HG03378 (cell line): ENCODE data around the gene ZC3H18.
"Not testable (repeated sequence)": the region's sequence is repeated elsewhere in the genome, so short reads cannot be mapped to it uniquely, and the experiment has no call there.

Experiments used
- ATAC-seq: cut with Tn5 transposase; IDR thresholded peaks from one replicate; pipeline ENCODE4 v1.9.1; 2021; ENCODE audit warnings: mild to moderate bottlenecking, moderate library complexity; ENCODE audit not compliant: unreplicated experiment

ZC3H18 gene

DNA sequence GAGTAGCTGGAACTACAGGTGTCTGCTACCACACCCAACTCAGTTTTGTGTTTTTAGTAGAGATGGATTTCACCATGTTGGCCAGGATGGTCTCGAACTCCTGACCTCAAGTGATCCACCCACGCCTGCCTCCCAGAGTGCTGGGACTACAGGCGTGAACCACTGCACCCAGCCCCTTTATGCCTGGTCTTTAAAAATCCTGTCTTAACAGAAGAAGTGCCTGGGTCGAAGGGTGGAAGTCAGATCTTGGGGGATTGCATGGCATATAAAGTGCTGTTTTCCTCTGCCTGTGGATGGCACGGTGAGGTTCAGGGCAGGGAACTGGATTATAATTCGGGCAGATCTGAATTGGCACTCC lies 30.3 kb downstream of the ZC3H18 start:
- no peak for ATAC-seq

DNA sequence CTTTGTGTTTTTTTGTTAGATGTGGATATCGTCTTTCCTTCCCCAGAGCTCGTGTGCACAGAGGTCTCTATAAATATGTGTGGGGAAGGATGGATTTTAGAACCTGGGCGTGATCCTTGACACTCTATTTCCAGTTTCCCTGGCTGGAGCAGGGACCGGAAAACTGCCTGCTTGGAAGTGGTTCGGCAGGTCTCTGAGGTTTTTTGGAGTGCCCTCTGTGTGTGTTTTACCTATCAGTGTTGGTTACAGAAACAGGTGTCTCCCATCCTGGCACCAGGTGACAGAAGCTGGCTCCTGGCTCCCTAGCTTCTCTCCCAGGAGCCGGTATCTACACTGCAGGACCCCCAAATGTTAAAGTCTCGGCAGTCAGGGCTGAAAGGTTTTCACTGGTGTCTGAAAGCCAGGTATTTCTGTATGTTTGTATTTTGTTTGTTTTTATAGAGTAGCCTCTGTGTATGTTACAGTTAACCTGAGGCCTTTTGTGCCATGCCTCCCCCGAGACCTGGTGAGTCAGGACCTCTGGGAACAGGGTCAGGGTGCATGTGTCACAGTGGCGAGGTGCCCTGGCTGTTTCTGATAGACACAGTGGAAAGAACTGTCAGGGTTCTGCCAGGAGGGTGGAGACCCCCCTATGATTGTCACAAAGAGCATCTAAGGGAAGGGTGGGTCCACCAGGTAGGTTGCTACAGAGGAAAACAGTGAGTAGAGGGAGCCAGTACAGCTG lies 31.3 kb downstream of the ZC3H18 start:
- ATAC-seq, result no peak

DNA sequence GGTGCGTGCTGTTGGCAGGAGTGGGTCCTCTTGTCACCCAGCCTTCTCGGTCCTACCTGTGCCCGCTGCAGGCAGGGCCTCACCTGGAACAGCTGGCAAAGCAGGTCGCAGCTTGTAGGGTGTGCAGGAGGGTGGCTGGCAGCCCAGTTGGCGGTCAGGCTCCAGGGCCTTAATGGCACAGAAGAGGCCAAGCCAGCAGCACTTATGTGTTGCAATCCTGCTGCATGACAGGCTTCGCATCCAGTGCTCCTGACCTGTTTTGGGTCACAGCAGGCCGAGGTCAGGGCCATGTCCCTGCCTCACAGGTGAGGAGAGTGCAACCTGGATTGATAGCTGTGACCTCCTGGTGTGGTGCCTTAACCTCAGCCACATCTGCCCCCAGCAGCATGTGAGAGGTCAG lies 31.9 kb downstream of the ZC3H18 start:
- no peak for ATAC-seq

DNA sequence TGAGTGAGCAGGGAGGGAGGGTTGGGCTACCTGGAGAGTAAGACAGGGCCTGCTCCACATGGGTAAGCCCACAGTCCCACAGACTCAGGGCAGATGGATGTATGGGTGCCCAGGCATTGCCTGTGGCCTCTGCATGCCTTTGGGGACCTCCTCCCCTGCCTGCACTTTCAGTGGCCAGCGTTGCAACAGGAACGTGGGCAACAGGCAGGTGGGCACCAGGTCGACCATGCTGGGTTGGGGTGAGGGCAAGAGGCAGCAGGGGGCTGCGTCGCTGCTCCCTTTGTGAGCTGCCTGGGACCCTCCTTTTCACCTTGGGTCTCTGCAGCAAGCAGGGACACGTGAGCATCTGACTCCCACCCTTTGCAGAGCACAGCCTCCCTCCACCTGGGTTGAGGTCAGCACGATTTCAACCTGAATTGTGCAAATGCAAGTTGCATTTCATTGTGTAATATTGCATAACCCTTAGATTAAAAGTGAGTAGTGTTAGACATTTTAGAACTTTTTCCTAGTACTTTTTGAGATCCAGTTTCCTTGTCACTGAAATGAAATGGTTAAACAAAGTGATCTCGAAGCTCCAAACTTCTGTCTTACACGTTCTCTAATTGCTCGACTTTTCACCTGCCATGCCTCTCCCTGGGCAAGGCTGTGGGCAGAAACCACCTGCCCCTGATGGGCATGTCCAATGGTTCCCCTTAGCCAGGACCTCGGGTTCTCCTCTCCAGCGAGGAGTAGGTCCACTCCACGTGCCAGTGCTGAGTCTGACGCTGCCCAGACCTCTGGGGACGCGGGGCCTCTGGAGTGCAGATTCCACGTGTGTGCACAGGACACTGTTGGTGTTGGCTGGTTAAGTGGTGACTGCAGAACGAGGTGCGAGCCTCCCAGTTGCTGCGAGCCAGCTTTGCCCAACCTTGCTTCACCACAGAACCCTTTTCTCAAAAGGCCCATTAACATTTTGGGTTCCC lies 35.3 kb downstream of the ZC3H18 start:
- no peak for ATAC-seq

DNA sequence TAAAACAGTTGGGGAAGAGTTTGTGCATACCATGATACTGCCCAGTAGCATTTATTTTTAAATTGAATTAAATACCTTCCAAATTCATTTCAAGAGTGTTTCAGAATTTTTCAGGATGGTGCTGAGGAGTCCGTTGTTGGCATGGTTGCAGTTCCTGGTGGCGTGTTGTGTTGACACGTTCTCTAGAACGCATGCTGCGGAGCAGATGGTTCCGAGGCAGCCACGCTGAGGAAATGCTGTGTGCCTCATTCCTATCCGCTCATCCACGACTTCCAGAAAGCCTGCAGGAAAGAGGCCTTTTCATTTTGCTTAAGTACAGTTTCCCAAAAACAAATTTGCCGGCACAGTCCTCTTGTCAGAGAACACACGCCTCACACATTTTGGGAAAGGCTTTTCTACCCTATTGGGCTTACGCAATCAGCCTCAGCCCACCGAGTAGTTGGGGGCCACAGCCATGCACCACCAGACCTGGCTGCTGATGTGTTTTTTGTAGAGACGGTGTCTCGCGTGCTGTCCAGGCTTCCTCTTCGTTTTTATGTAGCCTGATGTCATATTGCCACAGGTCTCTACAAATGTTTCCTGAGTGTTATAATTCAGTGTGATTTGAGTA lies 36.0 kb downstream of the ZC3H18 start:
- no peak for ATAC-seq

DNA sequence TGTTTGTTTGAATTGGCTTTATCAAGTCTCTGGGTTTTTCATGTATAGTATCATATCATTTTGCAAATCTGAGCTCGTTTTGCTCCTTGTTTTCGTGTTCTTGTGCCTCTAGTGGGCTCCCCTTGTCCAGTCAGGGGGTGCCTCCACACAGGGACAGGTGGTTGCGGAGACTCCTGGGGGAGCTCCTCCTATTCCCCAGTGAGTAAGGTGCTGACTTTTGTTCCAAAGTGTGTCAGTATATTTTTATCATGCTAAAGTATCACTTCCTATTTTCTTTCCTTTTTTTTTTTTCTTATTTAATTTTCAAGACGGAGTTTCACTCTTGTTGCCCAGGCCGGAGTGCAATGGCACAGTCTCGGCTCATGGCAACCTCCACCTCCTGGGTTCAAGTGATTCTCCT lies 37.9 kb downstream of the ZC3H18 start:
- no peak for ATAC-seq

DNA sequence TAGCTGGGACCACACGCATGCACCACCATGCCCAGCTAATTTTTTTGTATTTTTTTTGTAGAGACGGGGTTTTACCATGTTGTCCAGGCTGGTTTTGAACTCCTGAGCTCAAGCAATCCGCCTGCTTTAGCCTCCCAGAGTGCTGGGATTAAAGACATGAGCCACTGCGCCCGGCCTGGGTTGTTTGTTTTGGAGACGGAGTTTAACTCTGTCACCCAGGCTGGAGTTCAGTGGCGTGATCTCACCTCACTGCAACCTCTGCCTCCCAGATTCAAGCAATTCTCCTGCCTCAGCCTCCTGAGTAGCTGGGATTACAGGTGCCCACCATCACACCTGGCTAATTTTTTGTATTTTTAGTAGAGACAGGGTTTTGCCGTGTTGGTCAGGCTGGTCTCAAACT lies 39.2 kb downstream of the ZC3H18 start:
- not testable (repeated sequence) for ATAC-seq

DNA sequence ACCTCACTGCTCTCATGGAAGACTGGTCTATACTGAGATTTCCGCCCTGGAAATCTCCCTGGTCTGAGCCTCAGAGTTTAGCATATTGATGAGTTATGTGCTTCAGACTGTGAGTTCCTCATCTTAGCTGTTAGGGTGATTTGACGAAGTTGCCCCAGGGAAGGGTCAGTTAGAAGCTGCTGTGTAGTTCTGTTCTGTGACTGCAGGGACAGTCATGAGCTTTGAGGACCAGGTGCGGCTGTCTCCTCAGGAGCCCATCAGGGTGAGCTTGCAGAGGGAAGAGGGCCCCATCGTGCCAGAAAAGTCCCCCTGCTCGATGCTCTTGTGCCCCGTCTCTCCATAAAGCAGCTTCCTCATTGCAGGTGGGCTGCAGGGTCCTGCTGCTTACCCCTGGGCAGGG lies 39.9 kb downstream of the ZC3H18 start:
- ATAC-seq, result no peak

DNA sequence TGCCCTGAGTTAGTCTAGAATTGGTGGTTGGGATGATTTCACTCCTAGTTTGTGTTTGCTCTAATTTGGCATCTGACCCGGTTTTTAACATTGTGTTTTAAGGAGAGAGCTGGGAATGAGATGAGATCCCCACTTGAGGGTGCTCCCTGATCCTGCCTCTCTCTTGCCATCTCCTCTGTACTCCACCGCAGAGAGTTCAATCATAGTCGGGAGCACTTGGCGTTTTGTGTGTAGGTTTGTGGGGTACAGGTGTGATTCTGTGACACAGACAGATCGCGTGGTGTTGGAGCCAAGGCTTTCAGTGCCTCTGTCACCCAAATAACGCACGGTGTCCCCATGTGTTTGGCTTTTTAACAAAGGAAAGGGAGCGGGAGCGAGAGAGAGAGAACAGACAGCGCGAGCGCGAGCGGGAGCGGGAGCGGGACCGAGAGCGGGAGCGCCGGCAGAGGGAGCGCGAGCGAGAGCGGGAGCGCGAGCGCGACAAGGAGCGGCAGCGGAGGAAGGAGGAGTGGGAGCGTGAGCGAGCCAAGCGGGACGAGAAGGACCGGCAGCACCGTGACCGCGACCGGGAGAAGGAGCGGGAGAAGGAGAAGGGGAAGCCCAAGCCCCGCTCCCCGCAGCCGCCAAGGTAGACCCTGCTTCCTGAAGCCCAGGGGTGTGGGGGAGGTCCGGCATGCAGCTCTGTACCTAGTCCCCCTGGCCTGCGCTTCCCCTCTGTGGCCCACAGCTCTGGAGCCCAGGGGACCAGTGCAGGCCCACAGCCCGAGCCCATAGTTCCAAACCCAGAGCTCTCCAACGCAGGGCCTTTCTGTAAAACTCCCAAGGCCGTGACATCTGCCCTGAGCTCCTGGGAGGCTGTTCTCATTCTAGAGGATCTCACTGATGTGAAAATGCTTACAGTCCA lies 41.0 kb downstream of the ZC3H18 start:
- ATAC-seq, result no peak

DNA sequence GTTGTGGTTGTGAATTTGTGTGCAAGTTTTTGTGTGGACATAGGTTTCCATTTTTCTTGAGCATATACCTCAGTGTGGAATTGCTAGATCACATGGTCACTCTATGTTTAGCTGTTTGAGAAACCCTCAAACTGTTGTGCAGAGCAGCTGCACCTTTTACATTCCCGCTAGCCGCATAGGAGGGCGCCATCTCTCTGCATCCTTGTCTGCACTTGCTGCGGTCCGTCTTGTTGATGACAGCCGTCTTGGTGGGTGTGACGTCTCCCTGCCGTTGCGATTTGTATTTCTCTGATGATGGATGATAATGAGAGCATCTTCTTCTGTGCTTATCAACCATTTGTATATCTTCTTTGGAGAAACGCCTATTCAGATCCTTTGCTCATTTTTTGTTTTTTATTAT lies 43.1 kb downstream of the ZC3H18 start:
- no peak for ATAC-seq

DNA sequence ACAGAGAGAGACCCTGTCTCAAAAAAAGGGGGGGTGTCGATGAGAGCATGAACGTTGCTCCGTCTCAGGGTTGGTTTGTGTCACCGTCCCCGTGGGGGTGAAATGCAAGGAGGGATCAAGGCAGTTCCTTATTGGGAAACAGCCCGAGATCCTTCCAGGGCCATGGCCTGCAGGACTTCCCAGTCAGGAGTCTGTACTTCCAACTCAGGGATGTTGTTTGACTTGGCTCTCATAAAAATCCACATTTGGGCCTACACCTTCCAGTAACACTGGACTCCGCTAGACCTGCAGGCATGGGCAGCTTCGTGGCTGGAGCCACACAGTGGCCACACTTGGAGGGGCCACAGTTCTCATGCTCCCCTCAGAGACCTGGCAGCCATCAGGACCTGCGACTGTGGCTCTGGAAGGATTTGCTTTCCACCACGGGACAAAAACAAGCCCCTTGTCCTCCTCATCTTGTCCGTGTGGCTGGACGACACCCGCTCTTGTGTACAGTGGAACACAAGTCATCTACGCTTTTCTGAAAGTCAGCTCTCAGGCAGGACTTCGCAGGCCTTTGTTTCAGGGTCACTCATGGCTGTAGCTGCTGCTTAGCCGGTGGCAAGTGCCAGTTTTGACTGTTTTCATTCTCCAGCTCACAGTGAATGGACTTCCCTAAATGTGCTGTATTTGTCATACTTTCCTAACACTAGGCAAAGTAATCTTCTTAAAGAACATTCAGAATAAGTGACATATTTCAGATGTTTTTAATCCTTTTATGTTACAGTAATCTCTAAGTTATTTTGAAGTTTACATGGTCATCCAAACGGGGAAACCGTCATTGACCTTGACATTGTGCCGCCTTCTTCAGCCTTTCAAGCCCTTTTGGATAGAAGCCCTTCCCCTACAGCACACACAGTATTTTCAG lies 44.0 kb downstream of the ZC3H18 start:
- ATAC-seq, result no peak

DNA sequence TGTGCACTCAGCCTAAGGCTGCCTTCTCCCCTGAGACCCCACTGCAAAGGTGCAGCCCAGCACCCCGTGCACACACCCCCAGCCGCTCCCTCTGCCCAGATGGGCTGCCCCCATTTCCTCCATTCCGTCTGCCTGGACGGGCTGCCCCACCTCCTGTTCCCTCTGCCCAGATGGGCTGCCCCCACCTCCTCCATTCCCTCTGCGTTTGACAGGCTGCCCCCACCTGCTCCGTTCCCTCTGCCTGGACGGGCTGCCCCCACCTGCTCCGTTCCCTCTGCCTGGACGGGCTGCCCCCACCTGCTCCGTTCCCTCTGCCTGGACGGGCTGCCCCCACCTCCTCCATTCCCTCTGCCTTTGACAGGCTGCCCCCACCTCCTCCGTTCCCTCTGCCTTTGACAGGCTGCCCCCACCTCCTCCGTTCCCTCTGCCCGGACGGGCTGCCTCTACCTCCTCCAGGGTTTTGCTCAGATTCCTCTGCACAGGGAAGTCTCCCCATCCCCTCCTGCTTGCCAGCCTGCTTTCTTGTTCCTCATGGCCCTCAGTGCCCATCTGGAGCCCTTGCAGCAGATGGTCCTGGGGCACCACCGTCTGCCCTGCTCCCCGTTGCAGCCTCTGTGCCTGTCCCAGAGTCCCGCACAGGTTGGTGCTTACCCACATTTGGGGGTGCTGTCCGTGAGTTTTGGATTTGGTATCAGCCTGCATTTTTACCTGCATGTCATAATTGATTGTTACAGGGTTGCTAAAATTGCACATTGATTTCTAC lies 44.8 kb downstream of the ZC3H18 start:
- ATAC-seq, result no peak

DNA sequence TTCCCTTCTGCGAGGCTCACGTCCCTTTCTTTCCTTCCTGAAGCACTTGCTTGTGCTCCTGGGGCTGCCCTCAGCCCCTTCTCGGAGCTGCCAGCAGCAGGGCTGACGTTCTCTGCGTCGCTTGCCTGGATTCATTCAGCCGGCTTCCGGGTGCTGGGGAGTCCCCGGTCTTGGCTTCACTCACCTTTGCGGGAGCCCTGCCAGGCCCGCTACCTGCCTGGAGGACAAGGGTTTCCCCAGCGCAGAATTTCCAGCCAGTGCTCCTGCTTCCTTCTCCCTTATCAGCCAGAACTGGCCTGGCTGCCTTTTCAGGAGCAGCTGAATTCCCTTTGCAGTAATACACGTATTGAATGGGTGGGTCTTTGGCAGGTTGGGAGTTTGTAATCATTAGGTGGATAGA lies 46.1 kb downstream of the ZC3H18 start:
- ATAC-seq, result no peak

DNA sequence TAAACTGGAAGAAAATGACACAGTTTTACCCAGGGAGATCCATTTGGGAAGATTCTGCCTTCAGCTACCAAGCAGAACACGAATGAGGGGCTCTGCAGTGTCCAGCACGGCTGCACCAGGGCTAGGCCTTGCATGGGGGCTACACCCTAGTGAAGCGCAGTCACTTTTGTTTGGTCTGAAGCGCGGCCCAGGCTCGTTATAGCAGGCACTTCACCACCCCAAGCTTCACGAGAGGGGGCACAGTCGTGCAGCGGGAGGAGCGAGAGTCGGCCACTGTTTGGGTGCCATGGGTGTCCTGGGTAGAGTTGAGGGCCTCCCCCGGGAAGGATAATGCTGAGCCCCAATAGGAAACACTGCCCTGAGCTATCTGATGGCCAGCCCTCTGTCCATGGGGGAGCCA lies 46.5 kb downstream of the ZC3H18 start:
- ATAC-seq, result no peak

DNA sequence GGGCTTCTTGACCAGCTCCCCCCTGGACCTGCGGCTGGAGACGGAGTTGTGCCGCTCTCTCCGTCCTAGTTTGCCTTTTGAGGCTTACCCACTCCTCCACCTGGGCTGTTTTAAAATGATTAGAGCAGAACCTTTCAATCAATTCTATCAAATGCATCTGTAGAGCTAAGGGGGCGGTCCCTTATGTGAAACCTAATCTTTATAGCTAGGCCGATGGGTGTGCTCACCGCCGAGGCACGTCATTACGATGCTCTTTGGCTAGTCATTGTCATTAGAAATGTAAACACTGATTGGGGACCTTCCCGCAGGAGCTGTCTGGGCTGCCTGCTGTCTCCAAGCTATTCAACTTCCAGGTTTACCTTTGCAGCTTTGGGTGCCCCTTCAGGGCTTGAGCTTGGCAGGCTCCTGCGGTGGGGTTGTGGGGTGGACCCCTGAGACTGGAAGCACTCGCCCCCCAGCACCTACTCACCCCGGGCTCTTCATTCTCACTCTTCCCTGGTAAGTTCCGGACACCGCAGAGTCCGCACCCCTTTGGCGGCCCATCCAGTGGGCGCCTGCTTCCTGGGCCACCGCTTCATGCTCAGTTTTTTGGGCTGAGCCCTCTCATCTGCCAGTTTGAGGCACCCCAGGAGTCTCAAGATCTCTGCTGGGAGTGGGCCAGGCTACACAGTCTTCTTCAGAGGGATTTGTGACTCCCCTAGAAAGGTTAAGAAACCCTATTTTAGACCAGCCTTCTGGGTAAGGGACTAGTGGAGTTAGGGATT lies 47.2 kb downstream of the ZC3H18 start:
- ATAC-seq, result no peak

DNA sequence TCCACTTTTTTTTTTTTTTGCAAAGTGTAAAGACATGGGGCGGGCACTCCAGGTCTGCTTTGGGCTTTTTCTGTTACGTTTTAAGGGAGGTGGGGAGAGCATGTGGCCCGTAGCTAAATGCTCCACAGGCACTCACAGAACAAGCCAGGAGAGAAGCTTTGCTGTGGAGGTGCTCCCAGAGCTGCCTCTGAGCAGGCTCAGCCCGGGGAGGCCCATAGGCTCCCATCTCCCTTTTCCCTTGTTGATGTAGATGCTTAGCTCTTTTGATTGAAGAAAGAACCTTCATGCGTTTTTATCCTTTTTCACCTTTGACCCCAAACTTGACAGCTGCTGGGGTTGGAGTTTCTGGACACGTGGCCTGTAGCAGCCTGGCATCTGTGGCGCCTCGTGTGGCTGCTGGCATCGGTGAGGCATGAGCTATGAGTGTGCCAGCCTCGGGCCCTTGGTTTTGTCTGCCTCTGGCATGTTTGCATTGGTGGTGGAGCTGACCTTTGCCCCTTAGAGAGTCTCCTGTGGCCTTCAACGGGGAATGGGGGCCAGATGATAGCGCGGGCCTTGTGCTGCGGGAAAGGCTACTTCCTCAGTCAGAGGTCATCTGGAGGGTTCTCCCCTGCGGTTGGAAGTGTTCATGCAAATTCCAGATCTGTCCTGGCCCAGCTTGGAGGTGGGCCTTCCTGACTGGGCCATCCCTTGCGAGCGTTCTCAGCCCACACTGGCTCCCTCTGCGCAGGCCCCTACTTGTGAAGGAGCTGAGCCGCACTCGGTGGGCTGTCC lies 48.2 kb downstream of the ZC3H18 start:
- ATAC-seq, result no peak

DNA sequence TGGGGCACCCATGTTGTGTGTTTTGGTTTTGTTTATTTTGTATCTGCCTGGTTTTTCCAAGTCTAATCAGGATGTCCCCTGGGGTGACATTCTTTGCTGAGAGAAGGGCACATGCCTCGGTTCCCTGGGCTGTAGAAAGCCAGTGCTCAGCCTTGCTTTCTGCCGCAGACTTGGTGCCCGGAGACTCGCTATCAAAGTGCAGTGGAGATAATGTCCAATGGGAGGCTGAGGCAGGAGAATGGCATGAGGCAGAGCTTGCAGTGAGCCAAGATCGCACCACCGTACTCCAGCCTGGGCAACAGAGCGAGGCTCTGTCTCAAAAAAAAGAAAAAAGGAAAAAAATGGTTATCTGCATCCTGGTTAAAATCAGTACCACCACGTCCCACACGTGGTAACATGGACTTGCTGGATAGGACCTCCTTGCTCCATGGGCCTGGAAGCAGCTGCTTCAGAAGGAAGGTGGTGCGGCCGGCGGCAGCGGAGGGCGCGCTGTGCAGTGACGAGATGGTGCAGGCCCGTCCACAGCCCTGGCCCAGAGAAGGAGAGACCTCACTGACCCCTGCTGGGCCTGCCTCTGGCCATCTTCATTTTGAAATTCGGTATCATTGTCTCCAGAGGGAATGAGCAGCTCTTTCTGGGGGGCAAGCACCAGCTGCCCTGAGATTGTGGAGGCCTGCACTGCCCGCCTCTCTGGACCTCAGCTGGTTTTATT lies 48.9 kb downstream of the ZC3H18 start:
- ATAC-seq, result no peak
